GM23338 (cell line): ENCODE results near the gene FAM216A. TPM values are rescaled to one million over a fixed set of nuclear protein-coding genes. Genes with fewer than 3 reads are reported as not detected.

ENCODE experiments used
- ATAC-seq: fragments of 200-7000 bp; cut with Tn5 transposase; 3 replicates; pipeline ENCODE4 v1.9.1; 2020
- DNase-seq: peaks from one replicate; pipeline ENCODE4 v3.0.0-alpha.2; 2015; ENCODE audit warnings: low spot score
- H2AFZ ChIP-seq: fragments of 200-600 bp; sonication (generic); 2 replicates; pipeline ENCODE4 v1.8.0; 2016; ENCODE audit warnings: antibody characterized with exemption, mild to moderate bottlenecking, moderate library complexity
- H3F3A ChIP-seq: fragments of 200-600 bp; sonication (generic); replicated peaks from 2 replicates; pipeline ENCODE4 v1.8.0; 2017; ENCODE audit warnings: antibody characterized with exemption, mixed run types, low read depth
- H3K27ac ChIP-seq: fragments of 200-600 bp; sonication (generic); 2 replicates; pipeline ENCODE4 v1.6.1; 2016; ENCODE audit warnings: low read depth
- H3K27me3 ChIP-seq: fragments of 200-600 bp; sonication (generic); 2 replicates; pipeline ENCODE4 v1.8.0; 2016; ENCODE audit warnings: mild to moderate bottlenecking, mixed run types, moderate library complexity; ENCODE audit not compliant: insufficient read depth
- H3K36me3 ChIP-seq: fragments of 200-600 bp; sonication (generic); 2 replicates; pipeline ENCODE4 v1.8.0; 2016; ENCODE audit warnings: mild to moderate bottlenecking; ENCODE audit not compliant: insufficient read depth
- H3K4me1 ChIP-seq: fragments of 200-600 bp; sonication (generic); 2 replicates; pipeline ENCODE4 v1.8.0; 2016; ENCODE audit warnings: mild to moderate bottlenecking, moderate library complexity; ENCODE audit not compliant: insufficient read depth
- H3K4me2 ChIP-seq: fragments of 200-600 bp; sonication (generic); 2 replicates; pipeline ENCODE4 v1.7.1; 2017; ENCODE audit warnings: mixed run types
- H3K4me3 ChIP-seq: fragments of 200-600 bp; sonication (generic); 2 replicates; pipeline ENCODE4 v1.6.1; 2016; ENCODE audit warnings: mixed run types
- H3K79me2 ChIP-seq: fragments of 200-600 bp; sonication (generic); replicated peaks from 2 replicates; pipeline ENCODE4 v1.8.0; 2017; ENCODE audit warnings: mild to moderate bottlenecking; ENCODE audit not compliant: insufficient read depth
- H3K9me2 ChIP-seq: fragments of 200-600 bp; sonication (generic); 2 replicates; pipeline ENCODE4 v1.8.0; 2017; ENCODE audit not compliant: insufficient read depth
- H4K20me1 ChIP-seq: fragments of 200-600 bp; sonication (generic); replicated peaks from 2 replicates; pipeline ENCODE4 v1.8.0; 2017; ENCODE audit warnings: mild to moderate bottlenecking; ENCODE audit not compliant: insufficient read depth
- H3K27ac Mint-ChIP-seq: 2 replicates; pipeline ENCODE4 v1.8.0; 2020; ENCODE audit warnings: inconsistent platforms, mild to moderate bottlenecking, moderate library complexity, mixed read lengths
- H3K27me3 Mint-ChIP-seq: 3 replicates; pipeline ENCODE4 v1.8.0; 2022; ENCODE audit warnings: low read depth, mild to moderate bottlenecking, moderate library complexity, mixed read lengths, inconsistent platforms; ENCODE audit not compliant: insufficient read depth, poor library complexity
- H3K36me3 Mint-ChIP-seq: 3 replicates; pipeline ENCODE4 v1.8.0; 2021; ENCODE audit warnings: low read depth, mild to moderate bottlenecking, inconsistent platforms, moderate library complexity, mixed read lengths
- H3K4me1 Mint-ChIP-seq: 3 replicates; pipeline ENCODE4 v1.8.0; 2020; ENCODE audit warnings: mild to moderate bottlenecking, inconsistent platforms, mixed read lengths
- H3K4me3 Mint-ChIP-seq: 3 replicates; pipeline ENCODE4 v1.8.0; 2021; ENCODE audit warnings: moderate library complexity, mild to moderate bottlenecking, inconsistent platforms, mixed read lengths
- H3K9me3 Mint-ChIP-seq: 3 replicates; pipeline ENCODE4 v1.8.0; 2020; ENCODE audit warnings: moderate library complexity, mild to moderate bottlenecking, inconsistent platforms, mixed read lengths
- CREB1 ChIP-seq: fragments of 250-450 bp; sonication (Bioruptor Pico); IDR thresholded peaks from 2 replicates; pipeline ENCODE4 v1.5.0; 2020; ENCODE audit warnings: low read depth, mild to moderate bottlenecking, moderate library complexity
- EZH2phosphoT487 ChIP-seq: fragments of 200-600 bp; sonication (generic); IDR thresholded peaks from one replicate; pipeline ENCODE4 v1.8.1; 2018; ENCODE audit warnings: antibody characterized with exemption; ENCODE audit not compliant: unreplicated experiment
- JUNB ChIP-seq: IDR thresholded peaks from one replicate; pipeline ENCODE4 v1.6.1; 2016; ENCODE audit warnings: antibody characterized with exemption; ENCODE audit not compliant: unreplicated experiment
- NANOG ChIP-seq: IDR thresholded peaks from 2 replicates; pipeline ENCODE4 v1.6.1; 2016; ENCODE audit warnings: antibody characterized with exemption, borderline replicate concordance
- ZNF114 ChIP-seq: fragments of 250-450 bp; sonication (Bioruptor Pico); IDR thresholded peaks from 2 replicates; pipeline ENCODE4 v1.5.0; 2020; ENCODE audit warnings: mild to moderate bottlenecking, moderate library complexity
- polyA plus RNA-seq: library from polyadenylated mRNA; unstranded; fragments of >200 nt; fragmentation: Nextera tagmentation; extraction: Ambion mirVana; gene quantifications from 2 replicates; pipeline ENCODE4 v1.2.1, GENCODE V29; 2016
- total RNA-seq: library from RNA; depleted of rRNA; stranded (reverse); fragments of >200 nt; shearing (Covaris generic); gene quantifications from 2 replicates; pipeline ENCODE4 v1.2.3, GENCODE V29; 2014
- TF ChIP-seq, protein P1 (sequence below), 2 experiments: fragments of 200-600 bp in 1 of 2; sonication (generic) in 1 of 2; conservative IDR thresholded peaks; 2 replicates each; pipeline versions ENCODE4 v1.5.1 to v1.6.1; 2016 to 2017; ENCODE audit warnings: antibody characterized with exemption in 2 of 2, low read depth in 2 of 2, mild to moderate bottlenecking in 2 of 2, moderate library complexity in 1 of 2
- TF ChIP-seq, protein P2 (sequence below): IDR thresholded peaks from one replicate; pipeline ENCODE4 v1.6.1; 2018; ENCODE audit warnings: antibody characterized with exemption; ENCODE audit not compliant: unreplicated experiment

The FAM216A gene
- total and polyA plus RNA-seq, 2 experiments from 2014 or later, result 27.1 to 53.0 TPM

DNA sequence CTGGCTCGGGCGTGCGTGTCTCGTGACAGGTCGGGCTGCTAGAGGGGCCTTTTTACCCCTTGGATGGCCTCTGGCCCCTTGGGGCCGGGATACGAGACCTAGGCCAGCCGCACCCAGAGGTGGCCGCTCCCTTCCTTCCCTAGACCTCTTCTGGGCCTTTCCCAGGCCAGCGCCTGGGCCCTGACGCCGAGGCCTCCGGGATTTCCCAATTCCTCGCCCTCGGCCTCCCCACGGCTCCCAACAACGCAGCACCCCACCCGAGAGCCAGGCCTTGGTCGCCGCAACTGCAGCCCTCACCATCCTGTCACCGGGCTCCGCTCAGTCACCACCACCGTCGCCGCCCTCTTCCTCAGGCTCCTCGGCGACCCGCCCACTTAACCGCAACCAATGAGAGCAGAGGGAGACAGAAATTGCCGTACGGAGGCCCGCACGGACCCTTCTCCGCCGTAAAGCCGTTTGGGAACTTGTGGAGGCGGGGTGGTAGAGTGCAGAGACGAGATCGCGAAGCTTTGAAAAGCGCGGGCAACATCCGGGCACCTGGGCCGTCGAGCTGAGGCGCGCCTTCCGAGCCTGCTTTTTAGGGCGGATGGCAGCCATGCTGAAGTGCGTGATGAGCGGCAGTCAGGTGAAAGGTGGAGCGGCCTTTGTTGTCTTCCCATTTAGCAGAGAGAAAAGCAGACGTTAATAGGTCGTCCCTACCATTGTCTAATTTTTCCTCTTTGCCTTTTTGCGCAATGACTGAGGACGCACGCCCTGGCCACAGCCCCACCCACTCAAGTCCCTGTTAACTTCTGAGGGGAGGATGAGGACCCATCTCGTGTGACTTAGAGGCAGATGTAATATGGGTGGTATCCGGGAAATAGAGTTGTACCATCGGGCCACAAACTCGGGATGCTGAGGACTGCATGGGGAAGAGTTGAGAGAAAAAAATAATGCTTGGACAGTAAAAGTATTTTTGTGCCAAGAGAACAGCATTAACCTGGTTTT lies 33.4 kb downstream of the FAM216A start, which contains the start of the genes RAD9B and VPS29 (continued):
- TF ChIP-seq, protein P1, sequence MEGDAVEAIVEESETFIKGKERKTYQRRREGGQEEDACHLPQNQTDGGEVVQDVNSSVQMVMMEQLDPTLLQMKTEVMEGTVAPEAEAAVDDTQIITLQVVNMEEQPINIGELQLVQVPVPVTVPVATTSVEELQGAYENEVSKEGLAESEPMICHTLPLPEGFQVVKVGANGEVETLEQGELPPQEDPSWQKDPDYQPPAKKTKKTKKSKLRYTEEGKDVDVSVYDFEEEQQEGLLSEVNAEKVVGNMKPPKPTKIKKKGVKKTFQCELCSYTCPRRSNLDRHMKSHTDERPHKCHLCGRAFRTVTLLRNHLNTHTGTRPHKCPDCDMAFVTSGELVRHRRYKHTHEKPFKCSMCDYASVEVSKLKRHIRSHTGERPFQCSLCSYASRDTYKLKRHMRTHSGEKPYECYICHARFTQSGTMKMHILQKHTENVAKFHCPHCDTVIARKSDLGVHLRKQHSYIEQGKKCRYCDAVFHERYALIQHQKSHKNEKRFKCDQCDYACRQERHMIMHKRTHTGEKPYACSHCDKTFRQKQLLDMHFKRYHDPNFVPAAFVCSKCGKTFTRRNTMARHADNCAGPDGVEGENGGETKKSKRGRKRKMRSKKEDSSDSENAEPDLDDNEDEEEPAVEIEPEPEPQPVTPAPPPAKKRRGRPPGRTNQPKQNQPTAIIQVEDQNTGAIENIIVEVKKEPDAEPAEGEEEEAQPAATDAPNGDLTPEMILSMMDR (conservative IDR thresholded peaks at IDR 0.05; ENCODE audit: low read depth in 2 of 2), result no peak
- TF ChIP-seq, protein P2, sequence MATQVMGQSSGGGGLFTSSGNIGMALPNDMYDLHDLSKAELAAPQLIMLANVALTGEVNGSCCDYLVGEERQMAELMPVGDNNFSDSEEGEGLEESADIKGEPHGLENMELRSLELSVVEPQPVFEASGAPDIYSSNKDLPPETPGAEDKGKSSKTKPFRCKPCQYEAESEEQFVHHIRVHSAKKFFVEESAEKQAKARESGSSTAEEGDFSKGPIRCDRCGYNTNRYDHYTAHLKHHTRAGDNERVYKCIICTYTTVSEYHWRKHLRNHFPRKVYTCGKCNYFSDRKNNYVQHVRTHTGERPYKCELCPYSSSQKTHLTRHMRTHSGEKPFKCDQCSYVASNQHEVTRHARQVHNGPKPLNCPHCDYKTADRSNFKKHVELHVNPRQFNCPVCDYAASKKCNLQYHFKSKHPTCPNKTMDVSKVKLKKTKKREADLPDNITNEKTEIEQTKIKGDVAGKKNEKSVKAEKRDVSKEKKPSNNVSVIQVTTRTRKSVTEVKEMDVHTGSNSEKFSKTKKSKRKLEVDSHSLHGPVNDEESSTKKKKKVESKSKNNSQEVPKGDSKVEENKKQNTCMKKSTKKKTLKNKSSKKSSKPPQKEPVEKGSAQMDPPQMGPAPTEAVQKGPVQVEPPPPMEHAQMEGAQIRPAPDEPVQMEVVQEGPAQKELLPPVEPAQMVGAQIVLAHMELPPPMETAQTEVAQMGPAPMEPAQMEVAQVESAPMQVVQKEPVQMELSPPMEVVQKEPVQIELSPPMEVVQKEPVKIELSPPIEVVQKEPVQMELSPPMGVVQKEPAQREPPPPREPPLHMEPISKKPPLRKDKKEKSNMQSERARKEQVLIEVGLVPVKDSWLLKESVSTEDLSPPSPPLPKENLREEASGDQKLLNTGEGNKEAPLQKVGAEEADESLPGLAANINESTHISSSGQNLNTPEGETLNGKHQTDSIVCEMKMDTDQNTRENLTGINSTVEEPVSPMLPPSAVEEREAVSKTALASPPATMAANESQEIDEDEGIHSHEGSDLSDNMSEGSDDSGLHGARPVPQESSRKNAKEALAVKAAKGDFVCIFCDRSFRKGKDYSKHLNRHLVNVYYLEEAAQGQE, result no peak
- TF ChIP-seq CREB1 (CRISPR knock-in tag), result peak; percentile 66
- TF ChIP-seq JUNB, result no peak
- no peak for TF ChIP-seq EZH2phosphoT487
- TF ChIP-seq ZNF114 (CRISPR knock-in tag), result peak; percentile 68; the same call in 1 of the 2 replicates
- TF ChIP-seq NANOG, result no peak; the same call in 1 of the 2 replicates

DNA sequence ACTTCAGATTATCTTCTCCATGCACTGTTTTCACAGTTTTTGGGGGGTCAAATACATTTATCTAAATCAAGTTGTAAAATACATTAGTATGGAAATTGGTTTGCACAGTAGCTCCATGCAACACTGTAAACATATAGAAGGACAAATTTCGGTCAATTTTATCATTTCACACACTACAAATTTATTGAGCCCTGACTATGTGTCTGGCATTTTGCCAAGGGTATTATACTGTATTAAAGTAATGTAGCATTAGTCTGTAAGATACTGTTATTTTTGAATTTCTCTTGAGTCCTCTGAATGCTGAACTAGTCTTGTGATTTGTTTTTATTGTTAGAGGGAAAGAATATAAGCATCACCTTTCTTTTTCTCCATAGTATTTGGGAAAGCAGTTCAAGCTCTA lies 34.8 kb downstream of the FAM216A start:
- Mint-ChIP-seq H3K36me3 (peaks cover 11% of the 10 kb centered on the region; the same call in 2 of the 3 replicates), H3K4me1 (peaks cover 6% of the 10 kb centered on the region), H3K4me3 (no peak overlapping the region), H3K27me3 (peaks cover 22% of the 10 kb centered on the region), H3K27ac (no peak overlapping the region), H3K9me3 (peaks cover 19% of the 10 kb centered on the region)
- H3K27me3 ChIP-seq, result peaks cover 19% of the 10 kb centered on the region
- no peak for DNase-seq
- ATAC-seq, result no peak
- H3K4me1 ChIP-seq, result peaks cover 6% of the 10 kb centered on the region; the same call in 1 of the 2 replicates
- no peaks in the 10 kb centered on the region for H3F3A ChIP-seq
- H3K79me2 ChIP-seq, result peaks cover 25% of the 10 kb centered on the region
- no peaks in the 10 kb centered on the region for H4K20me1 ChIP-seq
- no peak overlapping the region for H3K4me3 ChIP-seq
- no peak overlapping the region for H2AFZ ChIP-seq
- no peak overlapping the region for H3K27ac ChIP-seq
- no peaks in the 10 kb centered on the region for H3K36me3 ChIP-seq
- H3K4me2 ChIP-seq, result no peak overlapping the region
- peaks cover 10% of the 10 kb centered on the region for H3K9me2 ChIP-seq
- TF ChIP-seq ZNF114 (CRISPR knock-in tag), result no peak
